CD4-positive, alpha-beta memory T cell (primary cell): Measurements from ENCODE around the gene SLC39A11. TPM values are rescaled to one million over a fixed set of nuclear protein-coding genes. Genes with fewer than 3 reads are reported as not detected.
"Not testable (repeated sequence)": the region's sequence is repeated elsewhere in the genome, so short reads cannot be mapped to it uniquely, and the experiment has no call there.

Experiments used
- CTCF ChIA-PET: fragments of 350-600 bp; sonication (Branson Sonifier 250); formaldehyde crosslinking; loops from one replicate; lab custom pipeline; 2021; ENCODE audit warnings: inconsistent platforms; ENCODE audit not compliant: partially characterized antibody; lab: Charles Lee
- POLR2A ChIA-PET: fragments of 350-600 bp; sonication (Branson Sonifier 250); formaldehyde crosslinking; loops from one replicate; lab custom pipeline; 2021; ENCODE audit not compliant: partially characterized antibody; lab: Charles Lee
- DNase-seq, 5 donors: peaks; one replicate each; pipeline versions ENCODE4 v3.0.0 to v3.0.0-alpha.2; 2020 to 2022; ENCODE audit warnings: mixed read lengths in 1 of 5
- H3K27ac ChIP-seq: one replicate; pipeline ENCODE4 v1.7.0; 2013; ENCODE audit warnings: low read depth, low read length
- H3K27me3 ChIP-seq: 2 replicates; pipeline ENCODE4 v1.7.0; 2013; ENCODE audit warnings: mild to moderate bottlenecking, low read length, moderate library complexity; ENCODE audit not compliant: insufficient read depth
- H3K36me3 ChIP-seq: 2 replicates; pipeline ENCODE4 v1.7.0; 2013; ENCODE audit warnings: mild to moderate bottlenecking, low read length, moderate library complexity; ENCODE audit not compliant: insufficient read depth
- H3K4me1 ChIP-seq: 2 replicates; pipeline ENCODE4 v1.7.0; 2013; ENCODE audit warnings: mild to moderate bottlenecking, low read length, moderate library complexity; ENCODE audit not compliant: insufficient read depth
- H3K4me3 ChIP-seq, 2 donors: one replicate each; pipeline ENCODE4 v1.7.0; 2013; ENCODE audit warnings: low read length in 2 of 2, mild to moderate bottlenecking in 1 of 2
- H3K9me3 ChIP-seq, 2 donors: one replicate each; pipeline ENCODE4 v1.7.0; 2013; ENCODE audit warnings: low read length in 2 of 2, control low read depth in 1 of 2; ENCODE audit not compliant: control insufficient read depth in 1 of 2
- H3K27ac Mint-ChIP-seq, 7 donors: one replicate each; pipeline ENCODE4 v1.8.0; 2020 to 2021; ENCODE audit warnings: mixed read lengths in 7 of 7, mild to moderate bottlenecking in 6 of 7, inconsistent platforms in 3 of 7, moderate library complexity in 3 of 7
- H3K27me3 Mint-ChIP-seq, 2 donors: one replicate each; pipeline ENCODE4 v1.8.0; 2020 to 2021; ENCODE audit warnings: mixed read lengths in 2 of 2
- H3K36me3 Mint-ChIP-seq, 2 donors: one replicate each; pipeline ENCODE4 v1.8.0; 2020 to 2021; ENCODE audit warnings: mixed read lengths in 2 of 2, inconsistent platforms in 1 of 2, mild to moderate bottlenecking in 1 of 2
- H3K4me1 Mint-ChIP-seq, 4 donors: one replicate each; pipeline ENCODE4 v1.8.0; 2020 to 2021; ENCODE audit warnings: mixed read lengths in 4 of 4, mild to moderate bottlenecking in 1 of 4
- H3K4me3 Mint-ChIP-seq, 8 donors: one replicate each; pipeline ENCODE4 v1.8.0; 2020 to 2021; ENCODE audit warnings: mixed read lengths in 8 of 8, mild to moderate bottlenecking in 7 of 8, moderate library complexity in 6 of 8, inconsistent platforms in 3 of 8
- H3K9me3 Mint-ChIP-seq, 8 donors: one replicate each; pipeline ENCODE4 v1.8.0; 2020 to 2021; ENCODE audit warnings: mixed read lengths in 8 of 8, mild to moderate bottlenecking in 5 of 8, inconsistent platforms in 3 of 8, moderate library complexity in 1 of 8
- intact Hi-C: fragments of 100-400 bp; cut with micrococcal nuclease; formaldehyde crosslinking; loops from one replicate; pipeline ENCODE4 v1.15.1; 2023
- polyA plus RNA-seq, 2 donors: library from polyadenylated mRNA; unstranded; fragments of 300-500 nt; fragmentation: Illumina TruSeq; gene quantifications; one replicate each; pipeline ENCODE4 v1.2.3, GENCODE V29; 2021
- total RNA-seq, 2 experiments: library from RNA; stranded (reverse); gene quantifications; one replicate each; pipeline ENCODE4 v1.2.3, GENCODE V29; 2021

Gene SLC39A11
- total and polyA plus RNA-seq, 4 experiments from 2014 or later: 15.9 to 23.7 (median 20.4) TPM

- peaks cover 16 to 38% of the 10 kb centered on the region in 2 donors for H3K36me3 Mint-ChIP-seq
- H3K9me3 ChIP-seq: no peaks in the 10 kb centered on the region
- H3K4me1 Mint-ChIP-seq: peaks cover 12 to 27% (median 20%) of the 10 kb centered on the region in 4 donors
- H3K27ac ChIP-seq: no peak overlapping the region
- peaks cover 6 to 18% (median 10%) of the 10 kb centered on the region in 8 donors for H3K9me3 Mint-ChIP-seq
- no peaks in the 10 kb centered on the region for H3K36me3 ChIP-seq
- no peak for DNase-seq
- intact Hi-C loops: no loop called here
- ChIA-PET CTCF (interaction anchor here (10.1 kb wide), 1 partner anchor 15 kb away, joined by 106 read pairs; no protein-coding TSS in a partner anchor), POLR2A (interaction anchor here (1.0 kb wide), 1 partner anchor 8 kb away, joined by 3 read pairs; no protein-coding TSS in a partner anchor)
- no peak overlapping the region for H3K4me3 ChIP-seq
- no peak overlapping the region for H3K4me3 Mint-ChIP-seq
- peaks cover 7% of the 10 kb centered on the region for H3K4me1 ChIP-seq
- H3K27me3 Mint-ChIP-seq: no peaks in the 10 kb centered on the region
- peak overlapping the region in 2 of 7 donors; percentile 42 to 76 for H3K27ac Mint-ChIP-seq
- H3K27me3 ChIP-seq: no peaks in the 10 kb centered on the region
Measured at GRCh38 chr17:72710834-72711233, 381.7 kb downstream of the SLC39A11 start.

GRCh38 chr17:72710202-72710601 lies 382.3 kb downstream of the SLC39A11 start:
- intact Hi-C loops: no loop called here
- peak overlapping the region in 4 of 7 donors; percentile 6 to 76 (median 7) for H3K27ac Mint-ChIP-seq
- H3K4me3 Mint-ChIP-seq: peak overlapping the region in 4 of 8 donors; percentile 0 to 54 (median 38)
- POLR2A ChIA-PET: interaction anchor here (1.0 kb wide), 1 partner anchor 9 kb away, joined by 3 read pairs; no protein-coding TSS in a partner anchor
- H3K36me3 Mint-ChIP-seq: peaks cover 16 to 35% of the 10 kb centered on the region in 2 donors
- no peaks in the 10 kb centered on the region for H3K27me3 Mint-ChIP-seq
- Histone ChIP-seq H3K9me3 (no peaks in the 10 kb centered on the region), H3K4me3 (no peak overlapping the region), H3K27me3 (no peaks in the 10 kb centered on the region), H3K27ac (no peak overlapping the region), H3K36me3 (no peaks in the 10 kb centered on the region), H3K4me1 (peaks cover 7% of the 10 kb centered on the region)
- DNase-seq: no peak
- CTCF ChIA-PET: interaction anchor here (2.1 to 10.1 kb wide), 2 partner anchors 15 to 16 kb away, joined by 28 to 106 read pairs; no protein-coding TSS in a partner anchor
- H3K9me3 Mint-ChIP-seq: peaks cover 6 to 18% (median 10%) of the 10 kb centered on the region in 8 donors
- H3K4me1 Mint-ChIP-seq: peaks cover 12 to 27% (median 20%) of the 10 kb centered on the region in 4 donors

- intact Hi-C loops, H3K4me3 ChIP-seq, H3K27ac ChIP-seq, H3K4me1 ChIP-seq, H3K27me3 Mint-ChIP-seq, POLR2A ChIA-PET, H3K27me3 ChIP-seq, H3K36me3 ChIP-seq, H3K9me3 ChIP-seq: not testable (repeated sequence)
- H3K36me3 Mint-ChIP-seq: peaks cover 17 to 39% of the 10 kb centered on the region in 2 donors
- H3K27ac Mint-ChIP-seq: peak overlapping the region in 4 of 7 donors; percentile 3 to 88 (median 26)
- CTCF ChIA-PET: interaction anchor here (0.7 to 2.1 kb wide), 3 partner anchors 10 to 152 kb away, joined by 3 to 28 read pairs (median 4); no protein-coding TSS in a partner anchor
- DNase-seq: peak in 1 of 5 donors; percentile 10
- H3K4me1 Mint-ChIP-seq: peaks cover 12 to 27% (median 20%) of the 10 kb centered on the region in 4 donors
- peak overlapping the region in 4 of 8 donors; percentile 7 to 54 (median 14) for H3K4me3 Mint-ChIP-seq
- peaks cover 7 to 18% (median 11%) of the 10 kb centered on the region in 8 donors for H3K9me3 Mint-ChIP-seq
Measured at GRCh38 chr17:72708682-72709081, 383.8 kb downstream of the SLC39A11 start.

- Histone ChIP-seq H3K36me3 (no peaks in the 10 kb centered on the region), H3K27ac (no peak overlapping the region), H3K27me3 (no peaks in the 10 kb centered on the region), H3K4me3 (no peak overlapping the region), H3K4me1 (peaks cover 7% of the 10 kb centered on the region), H3K9me3 (no peaks in the 10 kb centered on the region)
- Mint-ChIP-seq H3K36me3 (peaks cover 17 to 37% of the 10 kb centered on the region in 2 donors), H3K4me1 (peaks cover 12 to 27% (median 20%) of the 10 kb centered on the region in 4 donors), H3K27me3 (no peaks in the 10 kb centered on the region), H3K4me3 (no peak overlapping the region), H3K27ac (no peak overlapping the region), H3K9me3 (peaks cover 7 to 18% (median 11%) of the 10 kb centered on the region in 8 donors)
- no peak for DNase-seq
- intact Hi-C loops: no loop called here
- CTCF ChIA-PET: no interaction called here
- POLR2A ChIA-PET: no interaction called here
Measured at GRCh38 chr17:72707881-72708280, 384.6 kb downstream of the SLC39A11 start.

GRCh38 chr17:72706396-72706981 lies 386.0 kb downstream of the SLC39A11 start:
- Histone ChIP-seq H3K4me3 (no peak overlapping the region), H3K4me1 (peaks cover 7% of the 10 kb centered on the region), H3K27me3 (no peaks in the 10 kb centered on the region), H3K9me3 (no peaks in the 10 kb centered on the region), H3K36me3 (no peaks in the 10 kb centered on the region), H3K27ac (no peak overlapping the region)
- Mint-ChIP-seq H3K36me3 (peaks cover 15 to 27% of the 10 kb centered on the region in 2 donors), H3K4me1 (peaks cover 12 to 27% (median 21%) of the 10 kb centered on the region in 4 donors), H3K9me3 (peaks cover 5 to 17% (median 11%) of the 10 kb centered on the region in 8 donors), H3K4me3 (no peak overlapping the region), H3K27ac (peak overlapping the region in 1 of 7 donors; percentile 13), H3K27me3 (no peaks in the 10 kb centered on the region)
- DNase-seq: no peak
- intact Hi-C loops: no loop called here
- ChIA-PET CTCF (interaction anchor here (1.1 to 1.7 kb wide), 2 partner anchors 12 to 21 kb away, joined by 3 to 4 read pairs; no protein-coding TSS in a partner anchor), POLR2A (no interaction called here)

- no peak overlapping the region for H3K4me3 ChIP-seq
- no peak for DNase-seq
- no peak overlapping the region for H3K27ac ChIP-seq
- peaks cover 7% of the 10 kb centered on the region for H3K4me1 ChIP-seq
- intact Hi-C loops: no loop called here
- peaks cover 12 to 25% (median 19%) of the 10 kb centered on the region in 4 donors for H3K4me1 Mint-ChIP-seq
- H3K27me3 Mint-ChIP-seq: no peaks in the 10 kb centered on the region
- ChIA-PET CTCF (interaction anchor here (1.7 to 3.2 kb wide), 2 partner anchors 22 kb away, joined by 4 to 8 read pairs; no protein-coding TSS in a partner anchor), POLR2A (no interaction called here)
- no peaks in the 10 kb centered on the region for H3K36me3 ChIP-seq
- no peaks in the 10 kb centered on the region for H3K27me3 ChIP-seq
- peaks cover 4 to 13% (median 8%) of the 10 kb centered on the region in 8 donors for H3K9me3 Mint-ChIP-seq
- H3K27ac Mint-ChIP-seq: peak overlapping the region in 1 of 7 donors; percentile 13
- no peak overlapping the region for H3K4me3 Mint-ChIP-seq
- peaks cover 13 to 23% of the 10 kb centered on the region in 2 donors for H3K36me3 Mint-ChIP-seq
- no peaks in the 10 kb centered on the region for H3K9me3 ChIP-seq
Measured at GRCh38 chr17:72705905-72706395, 386.5 kb downstream of the SLC39A11 start.

GRCh38 chr17:72702998-72703397 lies 389.5 kb downstream of the SLC39A11 start:
- Histone ChIP-seq H3K27ac (no peak overlapping the region), H3K9me3 (no peaks in the 10 kb centered on the region), H3K36me3 (no peaks in the 10 kb centered on the region), H3K4me1 (no peaks in the 10 kb centered on the region), H3K27me3 (no peaks in the 10 kb centered on the region), H3K4me3 (no peak overlapping the region)
- H3K4me3 Mint-ChIP-seq: no peak overlapping the region
- no peaks in the 10 kb centered on the region for H3K27me3 Mint-ChIP-seq
- H3K4me1 Mint-ChIP-seq: peaks cover 0 to 2% (median 0%) of the 10 kb centered on the region in 4 donors
- ChIA-PET CTCF (interaction anchor here (1.1 to 3.2 kb wide), 2 partner anchors 22 to 24 kb away, joined by 3 to 8 read pairs; no protein-coding TSS in a partner anchor), POLR2A (interaction anchor here (0.6 kb wide), 1 partner anchor 15 kb away, joined by 3 read pairs; no protein-coding TSS in a partner anchor)
- intact Hi-C loops: no loop called here
- peaks cover 0 to 9% (median 0%) of the 10 kb centered on the region in 8 donors for H3K9me3 Mint-ChIP-seq
- peaks cover 4 to 19% of the 10 kb centered on the region in 2 donors for H3K36me3 Mint-ChIP-seq
- peak overlapping the region in 1 of 7 donors; percentile 5 for H3K27ac Mint-ChIP-seq
- no peak for DNase-seq
